ENCODE results near the gene UTY. TPM values are rescaled to one million over a fixed set of nuclear protein-coding genes. Genes with fewer than 3 reads are reported as not detected.

UTY gene
- total RNA-seq, 1 donor from 2014 or later, result not detected

GRCh38 chrY:13435206-13435967 is 44.4 kb downstream of the UTY start:
- H3K4me1 Mint-ChIP-seq (ENCODE audit: low read depth), result no peaks in the 10 kb centered on the region
- H3K36me3 Mint-ChIP-seq (ENCODE audit: insufficient read depth), result no peaks in the 10 kb centered on the region
- no peak overlapping the region for H3K27ac Mint-ChIP-seq
- no peak for DNase-seq (ENCODE audit: low spot score, unreplicated experiment)
- H3K4me3 Mint-ChIP-seq (ENCODE audit: low read depth), result no peak overlapping the region
- no peak for TF ChIP-seq CTCF (IDR thresholded peaks at IDR 0.05; ENCODE audit: unreplicated experiment)
- no peaks in the 10 kb centered on the region for H3K27me3 Mint-ChIP-seq
- H3K9me3 Mint-ChIP-seq (ENCODE audit: low read depth), result no peaks in the 10 kb centered on the region

- no peak overlapping the region for H3K27ac Mint-ChIP-seq
- H3K36me3 Mint-ChIP-seq (ENCODE audit: insufficient read depth), result no peaks in the 10 kb centered on the region
- H3K27me3 Mint-ChIP-seq, result no peaks in the 10 kb centered on the region
- no peak for DNase-seq (ENCODE audit: low spot score, unreplicated experiment)
- TF ChIP-seq CTCF (IDR thresholded peaks at IDR 0.05; ENCODE audit: unreplicated experiment), result no peak
- H3K4me3 Mint-ChIP-seq (ENCODE audit: low read depth), result no peak overlapping the region
- H3K9me3 Mint-ChIP-seq (ENCODE audit: low read depth), result no peaks in the 10 kb centered on the region
- H3K4me1 Mint-ChIP-seq (ENCODE audit: low read depth), result no peaks in the 10 kb centered on the region
Measured at GRCh38 chrY:13432293-13433025, 47.4 kb downstream of the UTY start.

GRCh38 chrY:13429551-13429950 is 50.3 kb downstream of the UTY start:
- Mint-ChIP-seq H3K36me3 (ENCODE audit: insufficient read depth) (no peaks in the 10 kb centered on the region), H3K9me3 (ENCODE audit: low read depth) (no peaks in the 10 kb centered on the region), H3K27me3 (no peaks in the 10 kb centered on the region), H3K4me1 (ENCODE audit: low read depth) (no peaks in the 10 kb centered on the region), H3K4me3 (ENCODE audit: low read depth) (no peak overlapping the region), H3K27ac (no peak overlapping the region)
- DNase-seq (ENCODE audit: low spot score, unreplicated experiment), result no peak
- TF ChIP-seq CTCF (IDR thresholded peaks at IDR 0.05; ENCODE audit: unreplicated experiment), result no peak

- no peak overlapping the region for H3K27ac Mint-ChIP-seq
- TF ChIP-seq CTCF (IDR thresholded peaks at IDR 0.05; ENCODE audit: unreplicated experiment), result no peak
- DNase-seq (ENCODE audit: low spot score, unreplicated experiment), result no peak
- H3K4me3 Mint-ChIP-seq (ENCODE audit: low read depth), result no peak overlapping the region
- no peaks in the 10 kb centered on the region for H3K27me3 Mint-ChIP-seq
- no peaks in the 10 kb centered on the region for H3K4me1 Mint-ChIP-seq (ENCODE audit: low read depth)
- no peaks in the 10 kb centered on the region for H3K9me3 Mint-ChIP-seq (ENCODE audit: low read depth)
- H3K36me3 Mint-ChIP-seq (ENCODE audit: insufficient read depth), result no peaks in the 10 kb centered on the region
Measured at GRCh38 chrY:13423281-13423732, 56.5 kb downstream of the UTY start.

GRCh38 chrY:13416869-13417661 is 62.8 kb downstream of the UTY start:
- no peak for DNase-seq (ENCODE audit: low spot score, unreplicated experiment)
- H3K27me3 Mint-ChIP-seq, result no peaks in the 10 kb centered on the region
- H3K4me1 Mint-ChIP-seq (ENCODE audit: low read depth), result no peaks in the 10 kb centered on the region
- no peak for TF ChIP-seq CTCF (IDR thresholded peaks at IDR 0.05; ENCODE audit: unreplicated experiment)
- H3K27ac Mint-ChIP-seq, result no peak overlapping the region
- no peaks in the 10 kb centered on the region for H3K9me3 Mint-ChIP-seq (ENCODE audit: low read depth)
- H3K36me3 Mint-ChIP-seq (ENCODE audit: insufficient read depth), result no peaks in the 10 kb centered on the region
- H3K4me3 Mint-ChIP-seq (ENCODE audit: low read depth), result no peak overlapping the region
